Activated CD4-positive, alpha-beta T cell treated with anti-CD3 and anti-CD28 coated beads, Interleukin-2, amount 50 U/mL, for 1 hour (primary cell): Measurements from ENCODE around the gene OTUB1.

Experiments used
- DNase-seq: peaks from one replicate; pipeline ENCODE4 v3.0.0-alpha.2; 2020

Gene OTUB1

GRCh38 chr11:63978551-63979239, 7.5 kb upstream of the OTUB1 start:
- no peak for DNase-seq

DNA sequence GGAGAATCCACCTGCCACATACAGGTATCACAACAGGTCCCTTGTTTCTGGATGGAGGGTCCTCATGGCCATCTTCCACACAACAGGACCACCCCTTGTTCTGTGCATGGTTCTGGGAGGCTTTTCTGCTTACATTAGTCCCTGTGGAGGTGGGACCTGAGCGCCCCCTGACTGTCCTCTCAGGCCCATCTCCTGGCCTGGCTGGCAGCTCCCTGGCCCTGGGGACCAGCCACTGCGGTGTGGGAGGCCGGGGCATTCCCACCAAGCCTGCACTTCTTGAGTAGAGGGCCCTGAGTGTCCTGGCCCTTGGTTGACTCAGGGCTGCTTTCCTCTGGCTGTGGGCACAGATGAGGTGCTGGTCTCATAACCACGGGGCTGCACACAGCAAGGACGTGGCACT, 6.8 kb upstream of the OTUB1 start:
- DNase-seq = no peak

DNA sequence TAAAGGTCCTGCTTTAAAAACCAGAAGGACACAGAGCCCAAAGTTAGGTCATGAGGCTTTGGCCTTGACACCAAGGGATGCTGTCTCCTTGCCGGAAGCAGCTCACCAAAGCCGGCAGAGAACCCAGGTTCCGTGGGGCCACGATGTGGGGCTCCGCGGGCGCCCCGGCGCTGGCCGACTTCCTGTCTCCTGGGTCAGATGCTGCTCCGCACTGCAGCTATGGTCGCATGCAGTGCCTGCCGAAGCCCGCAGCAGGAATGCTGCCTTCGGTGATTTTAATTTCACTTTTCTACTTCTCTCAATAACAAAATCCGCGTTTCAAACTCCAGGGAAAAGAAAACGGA, 454 bp upstream of the OTUB1 start:
- peak; percentile 63 for DNase-seq

GRCh38 chr11:63986932-63987513, 785 bp downstream of the OTUB1 start:
- DNase-seq = no peak

DNA sequence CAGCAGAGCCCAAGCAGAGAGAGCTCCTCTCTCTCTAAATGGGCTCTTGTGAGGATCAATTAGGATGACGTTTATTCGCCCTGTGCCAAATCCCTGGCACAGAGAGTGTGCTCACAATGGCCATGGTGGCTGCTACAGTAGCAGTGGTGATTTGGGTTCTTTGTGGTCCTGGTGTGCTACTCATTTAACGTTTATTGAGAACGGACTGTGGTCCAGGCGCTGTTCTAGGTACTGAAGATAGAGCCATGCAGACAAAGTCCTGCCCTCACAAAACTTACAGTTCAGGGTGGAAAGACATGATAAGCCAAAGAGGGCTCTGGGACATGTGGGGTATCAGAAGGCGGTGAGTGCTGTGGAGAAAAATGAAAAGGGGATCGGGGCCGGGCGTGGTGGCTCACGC, 5.3 kb downstream of the OTUB1 start:
- DNase-seq = no peak

GRCh38 chr11:63993100-63993499, 6.9 kb downstream of the OTUB1 start:
- no peak for DNase-seq

- no peak for DNase-seq
Measured at GRCh38 chr11:63993993-63994392, 7.8 kb downstream of the OTUB1 start.

DNA sequence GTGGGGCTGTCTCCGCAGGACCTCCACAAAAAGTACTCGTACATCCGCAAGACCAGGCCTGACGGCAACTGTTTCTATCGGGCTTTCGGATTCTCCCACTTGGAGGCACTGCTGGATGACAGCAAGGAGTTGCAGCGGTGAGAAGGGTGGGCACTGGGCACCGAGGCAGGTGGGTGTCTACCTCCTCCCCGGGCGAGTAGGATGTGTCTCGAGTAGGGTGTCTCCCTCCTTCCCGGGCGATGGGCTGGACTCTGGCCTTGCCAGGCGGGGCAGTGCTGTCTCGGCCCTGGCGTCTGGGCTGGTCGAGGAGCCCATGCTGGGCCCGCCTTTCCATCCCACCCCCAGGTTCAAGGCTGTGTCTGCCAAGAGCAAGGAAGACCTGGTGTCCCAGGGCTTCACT, 10.3 kb downstream of the OTUB1 start:
- no peak for DNase-seq

GRCh38 chr11:63997104-63997700, 11.0 kb downstream of the OTUB1 start:
- DNase-seq = no peak

- DNase-seq = no peak
Measured at GRCh38 chr11:63997801-63998337, 11.6 kb downstream of the OTUB1 start.

DNA sequence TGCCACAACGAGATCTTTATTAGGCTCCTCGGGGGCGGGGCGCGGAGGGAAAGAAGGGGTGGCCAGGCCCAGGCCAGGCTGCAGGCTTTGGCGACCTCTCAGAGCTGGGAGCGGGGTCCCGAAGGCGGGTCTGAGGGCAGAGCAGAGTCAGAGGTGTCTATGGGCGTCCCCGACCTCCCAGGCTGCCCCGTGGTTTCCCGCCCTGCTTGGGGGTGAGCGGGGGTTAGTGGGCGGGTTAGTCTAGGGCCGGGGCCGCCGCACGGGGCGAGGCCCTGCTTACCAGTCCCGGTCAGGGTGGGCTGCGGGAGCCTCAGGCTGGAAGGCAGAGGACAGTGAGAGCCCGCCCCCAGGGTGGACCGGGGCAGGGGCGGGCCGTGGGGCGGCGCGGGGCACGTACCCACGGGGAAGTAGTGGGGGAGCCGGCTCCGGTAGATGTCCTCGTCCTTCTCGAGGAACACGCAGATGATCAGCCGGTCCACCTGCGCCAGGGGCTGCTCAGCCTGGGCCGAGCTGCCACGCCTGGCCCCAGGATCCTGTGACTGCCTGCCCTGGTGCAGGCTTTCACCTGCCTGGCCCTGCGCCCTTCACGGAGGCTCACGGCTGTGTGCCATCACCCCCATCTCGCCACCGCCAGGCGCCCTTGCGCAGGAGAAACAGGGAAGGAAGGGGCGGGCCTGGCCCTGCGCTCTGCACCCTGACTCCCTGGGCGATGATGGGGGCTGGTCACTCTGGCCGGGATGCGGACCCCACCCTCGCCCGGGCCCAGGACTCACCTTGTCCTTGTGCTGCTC, 12.5 kb downstream of the OTUB1 start:
- DNase-seq = peak; percentile 8

DNA sequence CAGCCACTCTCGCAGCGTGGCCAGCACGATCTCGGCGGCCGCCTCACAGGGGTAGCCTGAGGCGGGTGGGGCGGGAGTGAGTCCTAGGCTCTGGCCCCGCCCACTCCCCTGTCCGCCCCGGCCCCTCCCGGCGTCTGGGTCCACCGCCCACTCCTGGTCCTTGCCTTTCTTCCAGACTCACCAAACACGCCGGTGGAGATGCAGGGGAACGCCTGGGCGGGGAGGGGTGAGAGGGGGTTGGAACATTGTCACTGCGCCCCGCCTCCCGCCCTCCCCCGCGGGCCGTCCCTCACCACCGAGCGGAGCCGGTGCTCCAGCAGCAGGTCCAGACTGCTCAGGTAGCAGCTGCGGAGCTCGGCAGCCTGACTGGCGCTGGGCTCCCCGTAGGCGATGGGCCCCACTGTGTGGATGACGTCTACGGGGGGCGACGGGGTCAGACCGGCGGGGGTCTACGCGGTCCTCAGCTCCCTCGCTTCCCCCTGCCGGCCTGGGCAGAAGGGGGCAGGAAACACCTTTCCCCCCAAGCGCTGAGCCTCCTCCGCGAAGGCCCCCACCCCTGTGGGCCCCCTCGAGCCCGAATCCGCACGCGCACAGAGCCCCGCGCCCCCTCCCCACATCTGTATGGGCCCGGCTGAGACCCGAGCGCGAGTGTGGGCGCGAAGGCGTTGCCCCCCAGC, 13.2 kb downstream of the OTUB1 start:
- peak; percentile 64 for DNase-seq

GRCh38 chr11:64000026-64000739, 13.9 kb downstream of the OTUB1 start:
- DNase-seq = peak; percentile 68

GRCh38 chr11:64000740-64001483, 14.7 kb downstream of the OTUB1 start:
- DNase-seq = no peak

- no peak for DNase-seq
Measured at GRCh38 chr11:64001484-64002420, 15.5 kb downstream of the OTUB1 start.

- DNase-seq = no peak
Measured at GRCh38 chr11:64003807-64004589, 17.8 kb downstream of the OTUB1 start.

DNA sequence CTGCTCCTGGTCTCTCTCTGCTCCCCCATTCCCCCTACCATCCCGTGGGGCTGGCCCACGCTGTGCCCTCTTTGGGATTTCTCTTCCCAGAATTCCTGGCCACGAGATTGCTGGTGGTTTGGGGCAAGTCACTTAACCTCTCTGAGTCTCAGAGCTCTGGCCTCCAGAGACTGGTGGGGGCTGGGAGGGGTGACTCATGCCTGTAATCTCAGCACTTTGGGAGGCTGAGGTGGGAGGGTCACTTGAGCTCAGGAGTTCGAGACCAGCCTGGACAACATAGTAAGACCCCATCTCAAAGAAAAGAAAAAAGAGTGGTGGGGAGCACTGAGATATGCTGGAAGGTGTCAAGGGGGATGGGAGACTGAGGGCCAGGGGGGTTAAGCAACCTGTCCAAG, 18.3 kb downstream of the OTUB1 start:
- DNase-seq = no peak

GRCh38 chr11:64005691-64006090, 19.5 kb downstream of the OTUB1 start:
- DNase-seq = no peak

DNA sequence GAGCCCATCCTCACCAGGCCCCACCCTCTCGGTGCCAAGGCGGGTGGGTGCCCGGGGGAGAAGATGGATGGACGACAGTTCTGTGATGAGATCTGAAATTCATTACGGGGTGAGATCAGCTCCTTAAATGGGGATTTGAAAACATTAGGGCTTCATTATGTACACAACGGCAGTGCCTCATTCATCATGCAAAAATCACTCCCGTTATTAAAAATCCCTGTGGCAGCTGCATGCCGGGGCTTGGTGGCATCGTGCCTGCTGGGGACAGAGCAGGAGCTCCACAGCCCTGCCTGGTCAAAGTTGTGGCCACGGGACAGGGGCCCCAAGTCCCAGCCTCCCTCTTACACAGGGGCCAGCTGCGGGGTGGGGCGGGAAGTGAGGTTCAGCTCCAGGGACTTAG, 20.2 kb downstream of the OTUB1 start:
- DNase-seq = no peak
